ENCODE results near the gene ADAT2.

The ADAT2 gene

DNA sequence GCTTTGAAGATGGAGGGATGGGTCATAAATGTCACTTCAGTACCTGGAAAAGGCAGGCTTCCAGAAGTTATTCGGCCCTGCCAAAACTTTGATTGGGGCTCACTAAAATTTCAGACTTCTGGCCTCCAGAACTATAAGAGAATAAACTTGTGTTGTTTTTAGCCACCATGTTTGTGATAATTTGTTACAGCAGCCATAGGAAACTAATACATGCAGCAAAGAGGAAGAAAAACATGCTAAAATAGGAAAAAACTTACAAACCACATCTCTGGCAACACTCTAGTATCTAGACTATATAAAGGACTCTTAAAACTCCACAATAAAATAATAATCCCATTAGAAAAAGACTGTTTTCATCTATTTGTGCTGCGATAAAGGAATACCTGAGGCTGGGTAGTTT, 9.5 kb downstream of the ADAT2 start:
- DNase-seq (no peak), ATAC-seq (no peak)

DNA sequence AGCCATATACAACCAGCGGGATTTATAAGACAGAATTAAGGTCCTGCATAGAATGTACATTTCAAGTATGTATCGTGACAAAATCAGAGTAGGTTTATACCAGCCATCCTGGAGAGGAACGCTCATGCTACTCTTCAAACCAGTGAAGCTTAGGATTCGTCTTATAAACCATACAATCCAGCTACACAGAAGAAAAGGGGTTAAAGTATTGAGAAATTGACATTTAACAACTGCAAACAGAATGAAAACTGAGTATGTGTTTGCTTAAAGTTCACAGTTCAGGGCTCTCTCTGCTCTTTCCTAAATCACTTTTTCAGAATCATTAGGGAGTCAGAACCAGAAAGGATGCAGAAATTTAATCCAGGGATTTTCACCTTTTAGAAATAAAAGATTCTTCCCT, 17.9 kb downstream of the ADAT2 start:
- no peak for DNase-seq
- ATAC-seq: no peak

DNA sequence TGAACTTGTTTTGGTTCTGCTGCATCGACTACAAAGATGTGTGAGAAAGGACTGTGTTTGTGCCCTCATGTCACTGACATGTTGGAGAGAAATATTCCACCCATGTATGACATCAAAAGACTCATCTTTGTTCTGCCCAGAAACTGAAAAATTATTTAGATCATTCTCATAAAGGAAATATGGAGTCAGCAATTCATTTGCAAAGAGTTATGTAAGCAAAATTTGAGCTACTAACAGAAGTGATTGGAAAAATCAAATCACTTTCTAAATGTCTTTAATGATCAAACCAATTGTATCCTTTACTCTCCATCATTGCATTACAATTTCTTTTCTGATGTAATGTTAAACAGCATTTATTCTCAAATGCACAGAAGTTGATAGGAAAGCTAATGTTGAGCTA, 19.3 kb downstream of the ADAT2 start:
- DNase-seq (no peak), ATAC-seq (no peak)

DNA sequence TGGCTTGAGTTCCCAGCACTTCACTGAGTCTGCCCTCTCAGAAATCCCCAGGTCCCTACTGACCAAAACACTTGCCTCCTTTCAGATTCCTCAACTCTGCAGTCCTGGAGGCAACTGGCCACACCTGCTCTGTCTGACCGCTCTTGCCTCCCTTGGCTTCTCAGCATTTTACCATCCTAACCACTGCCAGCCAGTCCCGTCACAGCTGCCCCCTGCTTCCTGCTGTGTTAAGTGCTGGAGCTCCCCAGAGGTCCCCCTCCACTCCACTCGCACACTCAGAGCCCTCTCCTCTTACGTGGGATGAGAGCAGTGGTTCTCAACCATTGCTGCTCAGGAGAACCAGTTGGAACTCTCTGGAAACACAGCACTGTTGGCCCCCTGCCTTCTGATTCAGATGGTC, 20.5 kb downstream of the ADAT2 start:
- DNase-seq: no peak
- no peak for ATAC-seq

DNA sequence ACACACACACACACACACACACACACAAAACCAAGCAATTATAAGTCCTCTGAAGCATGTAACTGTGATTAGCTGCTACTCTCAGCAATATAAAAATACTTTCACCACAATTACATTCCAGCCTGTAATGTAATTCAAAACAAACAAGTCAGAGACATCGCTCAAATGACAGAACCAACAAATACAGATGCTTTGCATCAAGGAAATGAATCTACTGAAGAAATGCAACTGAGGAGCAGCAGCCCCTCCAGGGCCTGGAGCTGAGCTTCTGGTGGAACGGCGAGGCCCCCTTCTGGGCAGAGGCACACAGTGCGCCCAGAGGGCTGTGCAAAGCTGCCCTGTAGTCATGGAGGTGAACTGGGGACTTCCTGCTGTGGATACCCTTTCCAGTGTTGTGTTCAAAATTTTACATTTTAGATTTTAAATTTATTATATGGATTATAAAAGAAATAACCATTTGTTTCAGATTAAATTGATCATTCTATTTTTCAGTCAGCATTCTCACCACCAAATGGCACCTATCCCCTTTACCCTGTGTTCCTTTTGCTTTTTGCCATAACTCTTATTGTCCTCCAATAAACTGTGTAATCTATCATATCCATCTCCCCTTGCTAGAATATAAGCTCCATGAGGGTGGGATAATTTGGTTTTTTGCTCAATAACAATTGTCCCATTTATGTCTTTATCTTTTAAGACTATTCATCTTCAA, 23.2 kb downstream of the ADAT2 start:
- DNase-seq: peak; percentile 71
- peak; percentile 94 for ATAC-seq

DNA sequence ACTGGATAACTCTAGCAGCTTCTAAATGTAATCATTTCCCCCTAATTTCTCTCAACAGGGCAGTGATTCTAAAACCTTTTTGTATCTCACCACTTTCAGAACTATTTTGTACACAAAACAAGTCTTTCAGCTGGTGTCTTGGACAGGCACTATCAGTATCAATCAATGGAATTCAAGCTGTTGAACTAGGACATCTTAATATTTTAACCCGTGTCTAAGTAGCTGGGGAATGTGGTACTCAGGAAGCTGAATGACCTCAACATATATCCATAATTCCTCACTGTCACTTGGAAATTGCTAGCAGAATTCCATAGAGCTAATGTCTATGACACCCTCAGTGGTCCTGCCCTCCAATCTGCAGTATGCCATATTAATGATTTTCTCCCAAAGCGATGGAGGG, 24.5 kb downstream of the ADAT2 start:
- no peak for DNase-seq

DNA sequence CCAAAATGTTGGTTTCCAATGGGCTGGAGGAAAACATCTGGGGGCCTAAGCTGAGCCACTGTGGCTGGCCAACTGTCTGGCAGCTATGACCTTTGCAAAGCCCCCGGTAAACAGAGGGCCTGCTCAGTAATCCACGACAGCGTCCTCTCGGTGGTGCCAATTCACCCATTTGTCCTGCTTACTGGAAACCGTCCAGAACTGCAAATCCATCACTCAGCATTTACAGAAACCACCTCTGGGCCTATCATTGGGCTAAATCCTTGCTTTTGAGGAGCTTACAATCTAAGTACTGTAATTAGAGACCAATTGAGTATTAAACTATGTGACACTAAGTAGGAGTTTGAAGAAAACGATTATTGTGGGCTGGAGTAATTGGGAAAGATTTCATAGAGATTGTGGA, 31.0 kb downstream of the ADAT2 start:
- ATAC-seq (no peak), DNase-seq (no peak)

More for the DNA sequence above, 24.5 kb downstream of the ADAT2 start:
- ATAC-seq: no peak

DNA sequence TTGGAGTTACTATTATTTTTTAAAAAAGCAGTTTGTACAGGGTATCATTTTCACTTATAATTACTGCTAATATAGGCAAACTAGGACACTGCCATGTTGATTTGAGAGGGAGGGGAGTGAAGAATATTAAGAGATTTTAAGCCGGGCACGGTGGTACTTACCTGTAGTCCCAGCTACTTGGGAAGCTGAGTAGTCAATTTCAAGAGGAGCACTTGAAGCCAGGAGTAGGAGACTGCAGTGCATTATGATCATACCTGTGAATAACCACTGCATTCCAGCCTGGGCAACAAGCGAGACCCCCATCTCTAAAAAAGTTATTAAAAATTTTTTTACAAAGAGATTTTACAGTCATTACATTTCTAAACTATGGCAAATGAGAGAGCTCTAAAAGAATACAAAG, 35.7 kb downstream of the ADAT2 start:
- no peak for ATAC-seq
- no peak for DNase-seq

DNA sequence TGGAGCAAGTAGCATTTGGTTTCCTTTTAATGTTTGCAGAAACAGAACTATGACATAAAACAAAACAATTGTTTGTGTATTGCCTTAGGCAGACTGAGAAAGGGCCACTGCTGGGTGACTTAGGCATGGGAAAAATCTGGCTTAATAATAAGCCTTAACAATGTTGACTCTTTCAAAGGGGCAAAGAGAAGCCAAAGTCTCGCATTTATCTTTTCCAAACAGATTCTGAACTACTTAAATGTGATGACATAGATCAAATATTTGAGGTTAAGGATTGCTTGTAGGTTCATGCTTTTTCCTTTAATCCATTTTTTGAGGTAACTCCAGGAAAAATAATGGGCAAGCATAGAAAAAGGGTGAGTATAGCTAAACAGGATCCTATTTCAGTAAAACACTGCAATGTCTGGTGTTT, 39.6 kb downstream of the ADAT2 start:
- DNase-seq (no peak), ATAC-seq (no peak)

DNA sequence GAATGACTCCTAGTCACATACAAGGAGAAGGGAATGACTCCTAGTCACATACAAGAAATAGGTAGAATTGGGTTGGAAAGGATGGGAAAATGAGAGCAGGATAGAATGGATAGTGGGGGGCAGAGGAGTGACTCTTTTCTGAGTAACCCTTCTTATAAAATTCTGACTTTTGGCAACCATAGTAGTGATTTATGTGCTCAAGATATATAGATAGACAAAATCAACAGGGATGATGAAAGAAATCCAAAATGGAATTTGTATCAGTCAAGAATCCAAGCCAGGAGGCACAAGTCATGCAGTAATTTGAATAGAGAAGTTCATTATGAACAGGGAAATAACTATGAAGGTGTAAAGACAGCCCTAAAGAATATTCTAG, 41.7 kb downstream of the ADAT2 start:
- ATAC-seq: no peak

DNA sequence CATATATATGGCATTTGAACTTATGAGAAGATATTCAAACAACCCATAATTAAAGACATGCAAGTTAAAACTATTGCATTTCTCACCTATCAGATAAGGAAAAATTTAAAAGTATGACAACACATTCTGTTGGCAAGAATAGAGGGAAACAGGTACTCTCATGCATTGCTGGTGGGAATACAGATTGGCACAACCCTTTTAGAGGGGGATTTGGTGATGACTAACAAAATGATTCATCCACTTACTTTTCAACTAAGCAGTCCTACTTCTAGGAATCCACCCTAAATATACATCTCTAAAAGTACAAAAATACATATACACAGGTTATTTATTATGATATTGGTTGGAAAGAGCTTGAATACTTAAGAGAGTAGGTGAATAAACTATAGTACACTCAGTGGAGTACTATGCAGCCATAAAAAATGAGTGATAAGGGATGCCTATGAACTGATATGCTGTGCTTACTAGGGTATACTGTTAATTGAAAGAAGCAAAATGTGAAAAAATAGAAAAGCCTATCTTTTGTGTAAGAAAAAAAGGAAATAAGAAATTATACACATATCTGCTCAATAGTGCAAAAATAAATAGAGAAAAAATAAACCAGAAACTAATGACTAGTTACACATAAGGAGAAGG, 42.2 kb downstream of the ADAT2 start:
- DNase-seq (no peak), ATAC-seq (no peak)

More for the DNA sequence above, 41.7 kb downstream of the ADAT2 start:
- DNase-seq: no peak

DNA sequence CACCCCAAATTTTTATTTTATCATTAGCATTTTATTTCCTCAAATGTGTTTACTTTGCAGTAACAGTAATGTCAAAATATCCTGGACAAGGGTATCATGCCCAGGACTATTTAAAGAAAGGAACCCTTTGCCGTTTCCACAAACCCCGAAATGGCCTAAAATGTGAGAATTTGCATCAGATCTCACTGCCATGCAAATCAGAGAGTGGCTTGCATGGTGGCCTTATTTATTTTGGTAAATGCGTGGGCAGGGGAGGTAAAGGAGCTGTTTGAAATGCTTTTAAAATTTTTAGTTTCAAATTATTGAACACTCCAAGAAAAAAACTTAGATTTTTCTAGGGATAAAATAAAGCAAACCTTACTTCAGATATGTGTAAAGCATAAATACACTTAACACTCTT, 43.8 kb downstream of the ADAT2 start:
- ATAC-seq (no peak), DNase-seq (no peak)

DNA sequence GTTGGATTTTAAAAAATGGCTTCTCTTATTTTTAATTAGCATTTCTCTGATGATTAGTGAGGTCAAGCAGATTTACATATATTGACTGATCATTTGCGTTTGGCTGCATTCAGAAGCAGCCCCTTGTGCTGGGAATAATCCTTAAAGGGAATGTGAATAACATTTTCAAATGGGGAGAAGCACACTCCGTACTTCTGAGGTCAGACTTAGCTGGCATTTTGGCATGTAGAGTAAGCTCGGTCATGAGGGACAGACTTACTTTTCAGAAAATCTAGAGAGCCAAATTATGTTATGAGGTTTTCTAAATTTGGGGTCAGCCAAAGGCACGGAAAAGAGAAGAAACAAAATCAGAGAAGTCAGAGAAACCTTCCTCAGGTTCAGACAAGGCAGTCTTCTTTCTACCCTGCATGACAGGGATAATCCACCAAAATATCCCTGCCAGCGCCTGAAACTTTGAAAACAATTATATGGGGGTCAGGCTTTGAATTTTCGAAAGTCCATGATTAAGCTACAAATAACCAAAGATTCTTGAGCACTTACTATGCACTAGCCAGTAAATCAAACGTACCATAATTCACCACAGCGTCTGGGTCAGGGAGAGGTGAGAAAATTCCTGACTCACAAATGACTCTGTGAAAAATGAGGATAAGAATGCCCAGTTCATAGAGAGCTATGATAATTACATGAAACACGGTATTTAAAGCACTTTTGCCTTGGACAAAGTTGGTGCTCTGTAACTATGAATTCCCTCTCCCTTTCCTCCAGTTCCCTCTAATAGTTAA, 44.9 kb downstream of the ADAT2 start:
- DNase-seq (no peak), ATAC-seq (no peak)

DNA sequence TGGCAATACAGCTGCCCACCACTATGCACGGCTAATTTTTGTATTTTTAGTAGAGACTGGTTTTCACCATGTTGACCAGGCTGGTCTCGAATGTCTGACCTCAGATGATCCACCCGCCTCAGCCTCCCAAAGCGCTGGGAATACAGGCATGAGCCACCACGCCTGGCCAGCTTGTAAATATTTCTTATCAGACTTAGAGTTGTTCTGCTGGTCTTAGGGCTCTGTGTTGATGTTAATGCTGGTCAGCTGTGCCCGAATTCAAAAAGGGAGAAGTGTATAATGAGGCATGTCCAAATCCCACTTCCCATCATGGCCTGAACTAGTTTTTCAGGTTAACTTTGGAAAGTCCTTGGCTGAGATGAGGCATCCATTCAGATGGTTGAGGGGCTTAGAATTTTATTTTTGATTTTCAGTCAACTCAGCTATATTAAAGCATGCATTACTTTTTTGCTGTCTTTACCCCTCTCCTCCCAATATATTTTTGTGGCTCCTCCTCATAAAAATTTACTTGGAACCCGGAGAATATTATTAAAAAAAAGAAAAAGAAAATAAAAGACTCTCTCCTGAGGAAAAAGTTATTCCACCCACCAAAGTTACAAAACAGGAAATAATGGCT, 47.7 kb downstream of the ADAT2 start:
- DNase-seq (no peak), ATAC-seq (no peak)

DNA sequence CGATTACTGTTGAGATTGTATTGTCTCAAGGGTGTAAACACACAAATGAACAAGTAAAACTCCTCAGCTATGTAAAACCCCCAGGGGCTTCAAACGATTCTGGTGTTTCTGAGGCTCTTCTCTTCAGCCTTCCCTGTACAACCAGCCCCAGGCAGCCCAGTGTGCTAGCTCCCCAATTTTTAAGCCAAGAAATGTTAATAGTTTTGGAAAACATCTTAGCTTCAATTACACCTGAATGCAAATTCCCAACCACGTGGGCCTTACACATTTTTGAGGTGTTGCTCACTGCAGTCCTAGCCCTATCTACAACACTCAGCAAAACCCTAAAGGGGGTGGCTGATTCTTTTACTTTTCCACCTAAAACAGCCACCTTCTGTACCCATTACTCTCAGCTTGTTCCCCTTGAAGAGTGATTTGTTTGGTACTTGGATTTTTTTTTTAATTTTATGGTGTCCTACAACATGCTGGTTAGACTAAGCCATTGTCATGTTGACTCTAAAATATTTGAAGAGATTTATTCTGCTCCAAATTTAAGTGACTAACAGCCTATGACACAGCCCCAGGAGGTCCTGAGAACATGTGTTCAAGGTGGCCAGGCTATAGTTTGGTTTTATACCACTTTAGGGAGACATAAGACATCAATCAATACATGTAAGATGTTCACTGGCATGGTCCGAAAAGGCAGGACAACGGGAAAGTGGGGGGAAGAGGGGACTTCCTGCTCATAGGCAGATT, 48.7 kb downstream of the ADAT2 start:
- no peak for DNase-seq
- no peak for ATAC-seq

DNA sequence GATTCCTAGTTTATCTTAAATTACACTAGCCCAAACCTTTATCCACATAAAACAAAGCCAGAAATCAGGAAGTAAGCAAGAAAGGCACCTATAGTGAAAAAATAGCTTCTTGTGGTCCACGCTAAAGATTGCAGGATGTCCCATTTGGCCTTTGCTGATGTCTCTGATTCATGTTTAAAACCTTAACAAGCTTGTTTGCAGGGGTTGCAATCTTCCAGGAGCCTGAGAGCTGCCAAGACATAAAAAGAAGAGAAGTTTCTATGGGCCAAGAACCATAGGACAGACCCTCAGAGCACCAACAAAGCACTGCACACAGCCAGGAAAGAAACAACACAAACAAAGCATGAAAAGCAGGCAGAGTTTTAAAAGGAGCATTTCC, 49.4 kb downstream of the ADAT2 start:
- DNase-seq: no peak
- no peak for ATAC-seq

DNA sequence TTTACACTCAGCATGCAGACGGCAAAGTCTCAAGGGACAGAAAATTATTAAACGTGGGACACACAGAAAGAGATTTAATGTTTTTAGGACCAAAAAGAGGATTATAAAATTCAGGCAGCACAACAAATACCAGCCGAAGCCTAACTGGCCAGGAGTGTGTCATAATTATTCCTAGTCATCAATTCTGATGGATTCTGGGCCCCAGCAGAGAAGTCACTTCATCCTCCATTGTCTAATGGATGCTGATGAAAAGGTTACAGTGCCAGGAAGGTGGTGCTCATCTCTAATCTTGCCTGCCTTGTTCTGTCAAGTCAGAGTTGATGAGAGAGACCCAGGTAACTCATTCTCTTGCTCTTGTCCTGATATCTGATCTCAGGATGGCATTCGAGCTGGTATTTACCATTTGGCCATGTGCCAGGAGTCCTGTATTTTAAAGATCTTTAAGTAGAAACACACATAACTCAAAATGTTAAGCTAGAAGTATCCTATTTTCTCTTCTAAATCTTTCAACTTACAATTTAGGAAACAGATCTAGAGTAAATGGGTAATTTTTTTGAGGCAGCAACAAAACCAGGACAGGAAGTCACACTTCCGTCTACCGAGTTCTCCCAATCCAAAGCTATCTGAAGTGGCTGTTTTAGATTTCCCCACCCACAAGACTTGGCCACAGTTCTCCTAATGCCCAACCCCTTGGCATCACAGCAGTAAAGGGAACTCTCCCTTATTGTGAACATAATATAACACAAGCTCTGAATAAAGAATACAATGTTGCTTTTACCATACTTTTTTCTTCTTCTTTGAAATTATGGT, 50.0 kb downstream of the ADAT2 start:
- no peak for ATAC-seq
- no peak for DNase-seq

DNA sequence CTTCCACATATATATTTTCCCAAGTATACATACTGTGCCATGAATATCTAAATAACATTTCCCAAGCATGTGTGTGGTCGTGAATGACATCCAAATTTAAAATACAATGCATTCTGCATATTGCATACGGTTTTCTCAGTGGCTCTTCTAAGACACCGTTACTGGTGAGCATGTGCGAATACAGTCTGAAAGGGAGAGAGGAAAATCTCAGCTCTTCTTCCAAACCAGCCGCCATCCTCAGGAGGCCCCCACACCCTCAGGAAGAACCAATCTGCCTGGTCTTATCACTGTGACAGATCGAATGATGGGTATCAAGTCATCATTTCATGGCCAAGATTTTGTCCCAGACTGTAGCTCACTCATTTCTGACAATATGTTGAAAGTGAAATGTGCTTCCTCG, 50.7 kb downstream of the ADAT2 start:
- DNase-seq (no peak), ATAC-seq (no peak)

DNA sequence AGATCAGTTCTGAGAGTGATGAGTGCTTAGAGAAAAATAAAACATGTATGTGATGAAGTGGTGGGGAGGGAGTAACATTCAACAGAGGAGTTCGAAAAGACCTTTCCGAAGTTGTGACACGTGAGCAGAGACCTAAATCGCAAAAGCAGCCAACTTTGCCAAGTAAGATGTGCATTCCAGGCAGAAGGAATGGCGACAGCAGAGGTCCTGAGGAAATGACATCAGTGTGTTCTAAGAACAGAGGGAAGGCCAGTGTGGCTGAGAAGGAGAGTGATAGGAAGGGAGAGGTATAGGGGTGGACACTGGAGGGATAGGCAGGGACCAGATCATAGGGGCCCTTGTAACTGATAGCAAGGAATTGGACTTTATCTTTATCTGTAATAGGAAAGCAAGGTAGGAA, 51.3 kb downstream of the ADAT2 start:
- ATAC-seq: no peak
- no peak for DNase-seq

DNA sequence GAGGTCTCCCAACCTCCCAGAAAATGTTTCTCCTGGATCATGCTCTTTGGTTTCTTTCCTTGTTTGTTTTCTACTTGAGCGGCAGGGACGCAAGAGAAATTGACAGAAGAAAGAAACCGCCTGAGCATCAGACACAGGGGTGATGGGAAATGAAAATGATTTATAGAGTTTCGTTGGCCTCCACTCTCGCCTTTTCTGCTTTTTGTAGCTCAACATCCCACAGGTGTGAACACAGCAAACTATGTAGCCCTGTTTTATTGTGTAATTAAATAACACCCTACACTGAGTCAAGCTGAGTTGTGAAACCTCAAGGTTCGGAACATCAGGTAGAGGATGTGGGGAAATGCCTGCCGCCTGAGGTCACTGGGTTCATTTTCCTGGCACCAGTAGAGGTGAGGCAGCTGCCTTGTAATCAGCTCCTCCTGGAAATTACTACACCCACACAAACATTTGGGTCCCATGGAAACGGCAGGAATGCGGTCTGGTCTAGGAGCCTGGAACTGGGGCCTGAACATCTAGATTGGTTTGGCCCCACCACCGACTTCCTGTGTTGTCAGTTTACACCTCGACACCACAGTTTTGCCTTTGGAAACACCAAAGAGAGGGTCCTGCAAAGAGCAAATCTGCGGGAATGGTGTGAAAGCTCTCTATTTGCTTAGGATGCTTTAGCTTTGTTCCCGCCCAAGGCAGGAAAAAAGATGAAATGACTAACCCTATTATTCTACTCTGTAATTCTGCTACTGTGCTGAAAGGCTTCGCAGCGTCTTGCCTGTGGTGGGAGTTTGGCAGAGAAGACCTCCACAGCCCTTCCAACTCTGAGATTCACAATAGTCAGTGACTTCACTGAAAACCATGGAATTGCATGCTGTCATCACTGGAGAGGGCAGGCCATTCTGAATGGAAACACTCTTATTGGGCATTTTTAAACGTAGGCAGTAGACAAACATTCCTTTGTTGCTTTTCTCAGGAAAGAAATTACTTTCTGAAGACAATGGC, 53.0 kb downstream of the ADAT2 start:
- peak; percentile 54 for ATAC-seq

More for the DNA sequence above, 53.0 kb downstream of the ADAT2 start:
- peak; percentile 12 for DNase-seq

All from stimulated activated naive CD8-positive, alpha-beta T cell treated with anti-CD3 and anti-CD28 coated beads, Interleukin-15, Interleukin-2, amounts not matched to agents 100 U/mL and 50 U/mL, for 24 hours (primary cell).